Islet of Langerhans (tissue), 1 donor: Measurements from ENCODE around the gene KRTAP4-11.
"Not testable (repeated sequence)": the region's sequence is repeated elsewhere in the genome, so short reads cannot be mapped to it uniquely, and the experiment has no call there.

Experiments used
- FAIRE-seq: peaks from one replicate; lab custom pipeline; 2011; peaks lifted over from hg19 to GRCh38; lab: Jason Lieb, UNC

The KRTAP4-11 gene

GRCh38 chr17:41117846-41118386 lies at the start of gene KRTAP4-11:
Gene KRTAP4-11 (minus strand): TSS chr17:41118373. CDS start chr17:41118315, 58 bp downstream.
- FAIRE-seq = not testable (repeated sequence)

GRCh38 chr17:41167561-41167960 lies 49.4 kb upstream of the KRTAP4-11 start:
- FAIRE-seq = no peak

GRCh38 chr17:41163828-41164227 lies 45.7 kb upstream of the KRTAP4-11 start:
- no peak for FAIRE-seq

- FAIRE-seq = no peak
Observed at GRCh38 chr17:41160648-41161047, 42.5 kb upstream of the KRTAP4-11 start, which contains the start of gene KRTAP4-4. Gene KRTAP4-4 (minus strand): TSS chr17:41160748. CDS start chr17:41160691, 57 bp downstream.

DNA sequence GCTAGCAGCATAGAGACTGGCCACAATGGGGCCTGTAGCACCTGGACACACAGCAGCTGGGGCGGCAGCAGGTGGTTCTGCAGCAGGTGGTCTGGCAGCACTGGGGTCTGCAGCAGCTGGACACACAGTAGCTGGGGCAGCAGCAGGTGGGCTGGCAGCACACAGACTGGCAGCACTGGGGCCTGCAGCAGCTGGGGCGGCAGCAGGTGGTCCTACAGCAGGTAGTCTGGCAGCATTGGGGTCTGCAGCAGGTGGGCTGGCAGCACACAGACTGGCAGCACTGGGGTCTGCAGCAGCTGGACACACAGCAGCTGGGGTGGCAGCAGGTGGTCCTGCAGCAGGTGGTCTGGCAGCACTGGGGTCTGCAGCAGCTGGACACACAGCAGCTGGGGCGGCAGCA lies 42.0 kb upstream of the KRTAP4-11 start:
- FAIRE-seq = not testable (repeated sequence)

- no peak for FAIRE-seq
Observed at GRCh38 chr17:41153856-41154255, 35.7 kb upstream of the KRTAP4-11 start.

- FAIRE-seq = no peak
Observed at GRCh38 chr17:41151525-41151924, 33.4 kb upstream of the KRTAP4-11 start.

DNA sequence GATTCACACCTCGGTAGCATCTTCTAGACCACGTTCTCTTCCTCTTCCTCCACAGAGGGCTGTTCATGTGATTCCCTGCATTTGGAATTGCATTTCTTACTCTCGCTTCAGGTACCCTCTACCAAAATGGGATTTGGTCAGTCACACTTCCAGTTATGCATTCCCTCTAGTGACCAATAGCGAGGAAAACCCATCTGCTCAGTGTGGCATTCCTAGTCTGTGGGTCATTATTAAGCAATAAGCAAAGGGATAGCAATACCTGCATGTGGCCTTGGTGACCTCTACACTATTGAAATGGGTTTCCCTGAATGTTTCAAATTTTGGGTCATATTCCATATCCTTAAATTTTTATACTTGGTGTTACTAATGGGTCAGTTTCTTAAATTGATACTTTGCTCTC lies 31.9 kb upstream of the KRTAP4-11 start:
- no peak for FAIRE-seq

- FAIRE-seq = no peak
Observed at GRCh38 chr17:41149652-41149985, 31.4 kb upstream of the KRTAP4-11 start, which contains the start of gene KRTAP4-5. Gene KRTAP4-5 (minus strand): TSS chr17:41149825. CDS start chr17:41149767, 58 bp downstream.

- not testable (repeated sequence) for FAIRE-seq
Observed at GRCh38 chr17:41148971-41149651, 30.9 kb upstream of the KRTAP4-11 start.

DNA sequence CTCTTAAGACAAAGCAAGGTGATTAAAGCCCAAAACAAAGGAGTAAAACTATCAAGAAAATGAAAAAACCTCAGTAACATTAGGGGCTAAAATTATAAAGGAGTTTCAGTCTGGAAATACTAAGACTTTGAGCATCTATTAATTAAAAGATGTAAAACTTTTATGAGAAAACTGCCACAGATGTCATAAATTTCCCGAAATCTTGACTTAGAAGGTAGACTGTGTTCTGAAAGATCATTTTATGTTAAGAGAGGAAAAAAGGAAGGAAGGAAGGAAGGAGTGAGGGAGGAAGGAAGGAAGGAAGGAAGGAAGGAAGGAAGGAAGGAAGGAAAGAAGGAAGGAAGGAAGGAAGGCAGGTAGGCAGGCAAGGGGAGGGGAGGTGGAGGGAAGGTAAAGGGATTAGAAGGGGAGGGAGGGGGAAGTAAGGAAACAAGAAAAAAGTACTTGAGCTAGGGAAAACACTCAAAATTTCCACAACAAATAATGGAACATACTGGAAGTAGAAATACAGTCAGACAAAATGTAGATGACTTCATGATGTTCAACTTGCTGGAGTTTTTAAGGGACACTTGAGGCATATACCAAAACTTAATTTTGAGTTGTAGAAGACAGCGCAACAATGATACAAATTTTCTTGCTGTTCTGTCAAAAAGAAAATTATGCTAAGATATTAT lies 29.5 kb upstream of the KRTAP4-11 start:
- FAIRE-seq = no peak

DNA sequence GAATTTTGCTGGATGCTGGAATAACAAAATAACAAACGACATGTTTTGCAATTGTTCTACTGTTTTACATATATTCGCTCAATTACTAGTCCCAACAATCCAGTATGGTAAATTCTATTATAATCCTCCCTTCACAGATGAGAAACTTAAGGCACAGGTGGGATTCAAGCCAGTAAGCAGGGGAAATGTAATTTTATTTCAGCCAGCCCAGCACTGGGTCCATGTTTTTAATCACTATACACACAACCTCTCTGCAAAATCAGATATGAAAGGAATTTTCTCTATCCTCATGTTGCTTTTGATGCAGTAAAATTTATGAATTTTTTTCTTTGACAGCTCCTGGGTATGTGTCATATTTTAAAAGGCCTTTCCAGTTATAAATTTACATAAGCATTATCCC lies 27.1 kb upstream of the KRTAP4-11 start:
- no peak for FAIRE-seq

GRCh38 chr17:41144846-41145245 lies 26.7 kb upstream of the KRTAP4-11 start:
- FAIRE-seq = no peak

- no peak for FAIRE-seq
Observed at GRCh38 chr17:41141361-41141760, 23.2 kb upstream of the KRTAP4-11 start.

- no peak for FAIRE-seq
Observed at GRCh38 chr17:41140360-41141131, 22.4 kb upstream of the KRTAP4-11 start, which contains the start of gene KRTAP4-6. Gene KRTAP4-6 (minus strand): TSS chr17:41140544. CDS start chr17:41140487, 57 bp downstream.

- FAIRE-seq = not testable (repeated sequence)
Observed at GRCh38 chr17:41139865-41140264, 21.7 kb upstream of the KRTAP4-11 start.

DNA sequence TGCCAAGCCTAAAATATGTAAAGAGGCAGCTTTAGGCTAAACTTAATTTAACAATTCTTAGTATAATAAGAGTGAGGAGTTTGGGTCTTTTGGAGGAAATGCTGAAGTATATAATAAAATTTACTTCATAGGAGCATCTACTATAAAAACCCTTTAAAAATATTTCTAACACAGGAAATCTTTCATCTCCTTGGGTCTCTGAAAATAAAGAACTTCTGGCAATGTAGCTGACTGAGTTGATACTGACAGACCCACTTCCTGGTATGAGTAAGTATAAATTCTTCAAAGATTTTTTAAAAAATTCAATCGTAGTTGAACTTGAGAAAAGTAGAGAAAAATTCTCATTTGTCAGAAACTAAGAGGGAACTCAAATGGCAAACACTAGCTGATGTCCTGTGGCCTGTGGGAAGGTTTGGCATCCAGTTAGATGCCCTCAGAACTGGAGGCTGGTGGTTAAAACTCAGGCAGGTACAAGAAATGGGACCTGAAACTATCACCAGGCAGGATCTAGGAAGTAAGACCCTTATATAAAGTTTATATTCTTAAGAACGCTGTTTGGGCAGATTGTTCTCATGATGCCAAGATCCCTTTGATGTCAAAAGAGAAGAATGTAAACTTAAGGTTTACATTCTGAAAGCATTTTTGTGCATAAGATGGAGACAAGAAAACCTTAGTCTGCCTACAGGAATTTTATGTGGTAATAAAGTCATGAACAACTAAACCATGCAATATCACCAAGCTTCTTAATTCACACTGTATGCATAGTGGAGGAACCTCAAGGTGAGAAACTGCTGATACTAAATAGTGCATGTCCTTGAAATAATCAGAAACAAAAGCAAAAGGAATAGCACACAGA lies 15.9 kb upstream of the KRTAP4-11 start:
- FAIRE-seq = no peak

DNA sequence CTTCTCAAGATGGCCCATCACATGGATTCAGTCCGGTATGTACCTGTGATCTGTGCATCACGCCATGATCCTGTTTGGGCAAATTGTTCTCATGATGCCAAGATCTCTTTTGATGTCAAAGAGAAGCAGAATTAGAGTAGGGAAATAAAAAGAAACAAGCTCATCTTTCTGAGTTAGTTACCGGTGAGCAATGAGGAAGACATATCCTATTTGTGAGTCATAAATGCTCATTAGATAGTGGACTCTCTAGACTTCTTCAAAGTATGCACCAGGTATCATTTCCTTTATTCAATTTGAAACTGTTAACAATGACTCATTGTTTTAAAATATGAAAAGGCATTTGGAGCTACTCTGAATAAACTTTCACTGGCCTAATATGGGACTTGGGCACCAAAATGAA lies 13.8 kb upstream of the KRTAP4-11 start:
- no peak for FAIRE-seq

- FAIRE-seq = no peak
Observed at GRCh38 chr17:41127371-41127770, 9.2 kb upstream of the KRTAP4-11 start.

DNA sequence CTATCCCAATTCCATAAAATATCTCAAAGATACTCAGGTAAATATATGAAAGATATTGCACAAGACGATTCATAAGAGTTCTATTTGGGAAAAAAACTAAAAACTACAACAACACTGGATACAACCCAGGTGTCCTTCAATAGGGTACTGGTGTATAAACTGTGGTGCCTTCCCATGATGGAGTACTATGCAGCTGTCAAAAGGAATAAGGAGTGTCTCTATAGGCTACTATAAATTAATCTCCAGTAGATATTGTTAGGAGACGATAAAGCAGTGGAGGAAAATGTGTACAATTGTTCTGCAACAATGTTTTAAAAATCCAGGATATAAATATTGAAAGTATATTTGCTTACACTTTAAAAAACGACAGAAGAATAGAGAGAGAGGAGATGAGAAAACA lies 8.2 kb upstream of the KRTAP4-11 start:
- FAIRE-seq = no peak

DNA sequence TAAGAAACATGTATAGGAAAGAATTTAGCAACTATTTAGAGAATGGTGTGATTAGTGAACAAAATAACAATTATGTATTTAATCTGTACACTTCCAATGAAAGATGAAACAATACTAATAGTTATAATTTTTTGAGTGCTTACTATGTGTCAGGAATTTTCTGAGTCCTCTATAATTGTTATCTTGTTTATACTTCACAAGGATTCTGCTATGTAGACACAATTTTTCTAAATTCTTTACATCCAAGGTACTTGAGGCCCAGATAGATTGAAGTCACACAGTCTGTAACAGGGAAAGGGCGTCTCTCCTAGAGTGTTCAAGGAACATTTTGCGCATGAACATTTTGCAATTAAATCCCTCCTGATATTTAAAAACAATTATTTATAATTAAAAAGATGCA lies 6.9 kb upstream of the KRTAP4-11 start:
- FAIRE-seq = no peak

DNA sequence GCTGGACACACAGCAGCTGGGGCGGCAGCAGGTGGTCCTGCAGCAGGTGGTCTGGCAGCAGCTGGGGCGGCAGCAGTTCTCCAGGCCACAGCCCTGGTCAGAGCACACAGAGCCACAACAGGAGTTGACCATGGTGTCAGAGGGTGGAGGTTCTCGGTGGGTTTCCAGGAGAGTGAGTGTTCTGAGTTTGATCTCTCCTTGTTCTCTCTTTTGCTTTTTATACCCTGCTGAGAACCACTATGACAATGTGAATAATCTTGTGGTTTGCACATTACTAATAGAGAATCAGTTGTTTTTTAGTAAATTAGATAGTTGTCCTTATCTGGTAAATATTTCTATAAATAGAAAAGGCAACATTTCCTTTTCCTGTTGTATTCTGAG lies 5.8 kb upstream of the KRTAP4-11 start, which contains the start of gene KRTAP4-12:
KRTAP4-12 (minus strand) TSS at position 192 of the 381 bp plus-strand sequence; CDS start at position 132, 60 bp downstream.
- not testable (repeated sequence) for FAIRE-seq
